Epithelial cell of esophagus (primary cell): ENCODE data around the gene ARFGAP1.
A peak's percentile ranks its signal among the peaks of the same experiment; 100 is the strongest.

ENCODE experiments used
- DNase-seq: peaks from one replicate; pipeline ENCODE4 v3.0.0; 2010; ENCODE audit warnings: low read depth
- H3K4me3 ChIP-seq: 2 replicates; pipeline ENCODE4 v1.5.1; 2011; ENCODE audit warnings: mild to moderate bottlenecking, low read length, control low read depth
- CTCF ChIP-seq: IDR thresholded peaks from 2 replicates; pipeline ENCODE4 v1.5.1; 2011; ENCODE audit warnings: low read depth, mild to moderate bottlenecking, low read length, control low read depth, inconsistent platforms; ENCODE audit not compliant: insufficient read depth; ENCODE audit errors: missing control alignments

ARFGAP1 gene

GRCh38 chr20:63234693-63235398, 37.8 kb upstream of the ARFGAP1 start:
- peak; percentile 68 for DNase-seq
- peak; percentile 71 for TF ChIP-seq CTCF
- no peak overlapping the region for H3K4me3 ChIP-seq

- H3K4me3 ChIP-seq, result no peak within 1 kb of the TSS
- no peak for DNase-seq
- TF ChIP-seq CTCF, result no peak
Observed at GRCh38 chr20:63235399-63235983, 37.1 kb upstream of the ARFGAP1 start, which contains the start of gene BIRC7. BIRC7 (plus strand) TSS chr20:63235905; CDS start chr20:63236097, 192 bp downstream.

- TF ChIP-seq CTCF, result no peak
- DNase-seq, result no peak
Observed at GRCh38 chr20:63236116-63236837, 36.3 kb upstream of the ARFGAP1 start.

GRCh38 chr20:63238031-63238430, 34.6 kb upstream of the ARFGAP1 start:
- TF ChIP-seq CTCF, result no peak
- DNase-seq, result no peak
- H3K4me3 ChIP-seq, result no peak overlapping the region

More at GRCh38 chr20:63236116-63236837, 36.3 kb upstream of the ARFGAP1 start:
- H3K4me3 ChIP-seq, result no peak overlapping the region

GRCh38 chr20:63238514-63239125, 34.0 kb upstream of the ARFGAP1 start:
- no peak overlapping the region for H3K4me3 ChIP-seq
- TF ChIP-seq CTCF, result no peak
- DNase-seq, result no peak

- H3K4me3 ChIP-seq, result no peak overlapping the region
- TF ChIP-seq CTCF, result no peak
- no peak for DNase-seq
Observed at GRCh38 chr20:63239431-63239830, 33.2 kb upstream of the ARFGAP1 start.
